GM23338 (cell line): Measurements from ENCODE around the gene KIFC3. TPM values are rescaled to one million over a fixed set of nuclear protein-coding genes. Genes with fewer than 3 reads are reported as not detected.

Source experiments
- ATAC-seq: fragments of 200-7000 bp; cut with Tn5 transposase; 3 replicates; pipeline ENCODE4 v1.9.1; 2020
- DNase-seq: peaks from one replicate; pipeline ENCODE4 v3.0.0-alpha.2; 2015; ENCODE audit warnings: low spot score
- H2AFZ ChIP-seq: fragments of 200-600 bp; sonication (generic); 2 replicates; pipeline ENCODE4 v1.8.0; 2016; ENCODE audit warnings: antibody characterized with exemption, mild to moderate bottlenecking, moderate library complexity
- H3F3A ChIP-seq: fragments of 200-600 bp; sonication (generic); replicated peaks from 2 replicates; pipeline ENCODE4 v1.8.0; 2017; ENCODE audit warnings: antibody characterized with exemption, mixed run types, low read depth
- H3K27ac ChIP-seq: fragments of 200-600 bp; sonication (generic); 2 replicates; pipeline ENCODE4 v1.6.1; 2016; ENCODE audit warnings: low read depth
- H3K27me3 ChIP-seq: fragments of 200-600 bp; sonication (generic); 2 replicates; pipeline ENCODE4 v1.8.0; 2016; ENCODE audit warnings: mild to moderate bottlenecking, mixed run types, moderate library complexity; ENCODE audit not compliant: insufficient read depth
- H3K36me3 ChIP-seq: fragments of 200-600 bp; sonication (generic); 2 replicates; pipeline ENCODE4 v1.8.0; 2016; ENCODE audit warnings: mild to moderate bottlenecking; ENCODE audit not compliant: insufficient read depth
- H3K4me1 ChIP-seq: fragments of 200-600 bp; sonication (generic); 2 replicates; pipeline ENCODE4 v1.8.0; 2016; ENCODE audit warnings: mild to moderate bottlenecking, moderate library complexity; ENCODE audit not compliant: insufficient read depth
- H3K4me2 ChIP-seq: fragments of 200-600 bp; sonication (generic); 2 replicates; pipeline ENCODE4 v1.7.1; 2017; ENCODE audit warnings: mixed run types
- H3K4me3 ChIP-seq: fragments of 200-600 bp; sonication (generic); 2 replicates; pipeline ENCODE4 v1.6.1; 2016; ENCODE audit warnings: mixed run types
- H3K79me2 ChIP-seq: fragments of 200-600 bp; sonication (generic); replicated peaks from 2 replicates; pipeline ENCODE4 v1.8.0; 2017; ENCODE audit warnings: mild to moderate bottlenecking; ENCODE audit not compliant: insufficient read depth
- H3K9me2 ChIP-seq: fragments of 200-600 bp; sonication (generic); 2 replicates; pipeline ENCODE4 v1.8.0; 2017; ENCODE audit not compliant: insufficient read depth
- H4K20me1 ChIP-seq: fragments of 200-600 bp; sonication (generic); replicated peaks from 2 replicates; pipeline ENCODE4 v1.8.0; 2017; ENCODE audit warnings: mild to moderate bottlenecking; ENCODE audit not compliant: insufficient read depth
- H3K27ac Mint-ChIP-seq: 2 replicates; pipeline ENCODE4 v1.8.0; 2020; ENCODE audit warnings: inconsistent platforms, mild to moderate bottlenecking, moderate library complexity, mixed read lengths
- H3K27me3 Mint-ChIP-seq: 3 replicates; pipeline ENCODE4 v1.8.0; 2022; ENCODE audit warnings: low read depth, mild to moderate bottlenecking, moderate library complexity, mixed read lengths, inconsistent platforms; ENCODE audit not compliant: insufficient read depth, poor library complexity
- H3K36me3 Mint-ChIP-seq: 3 replicates; pipeline ENCODE4 v1.8.0; 2021; ENCODE audit warnings: low read depth, mild to moderate bottlenecking, inconsistent platforms, moderate library complexity, mixed read lengths
- H3K4me1 Mint-ChIP-seq: 3 replicates; pipeline ENCODE4 v1.8.0; 2020; ENCODE audit warnings: mild to moderate bottlenecking, inconsistent platforms, mixed read lengths
- H3K4me3 Mint-ChIP-seq: 3 replicates; pipeline ENCODE4 v1.8.0; 2021; ENCODE audit warnings: moderate library complexity, mild to moderate bottlenecking, inconsistent platforms, mixed read lengths
- H3K9me3 Mint-ChIP-seq: 3 replicates; pipeline ENCODE4 v1.8.0; 2020; ENCODE audit warnings: moderate library complexity, mild to moderate bottlenecking, inconsistent platforms, mixed read lengths
- CREB1 ChIP-seq: fragments of 250-450 bp; sonication (Bioruptor Pico); IDR thresholded peaks from 2 replicates; pipeline ENCODE4 v1.5.0; 2020; ENCODE audit warnings: low read depth, mild to moderate bottlenecking, moderate library complexity
- CTCF ChIP-seq, 2 experiments: fragments of 200-600 bp in 1 of 2; sonication (generic) in 1 of 2; conservative IDR thresholded peaks; 2 replicates each; pipeline versions ENCODE4 v1.5.1 to v1.6.1; 2016 to 2017; ENCODE audit warnings: antibody characterized with exemption in 2 of 2, low read depth in 2 of 2, mild to moderate bottlenecking in 2 of 2, moderate library complexity in 1 of 2
- ETS1 ChIP-seq: IDR thresholded peaks from 2 replicates; pipeline ENCODE4 v1.6.1; 2016; ENCODE audit warnings: antibody characterized with exemption
- EZH2 ChIP-seq: fragments of 200-600 bp; sonication (generic); IDR thresholded peaks from one replicate; pipeline ENCODE4 v1.8.0; 2017; ENCODE audit warnings: antibody characterized with exemption, mild to moderate bottlenecking, low read depth; ENCODE audit not compliant: unreplicated experiment
- EZH2phosphoT487 ChIP-seq: fragments of 200-600 bp; sonication (generic); IDR thresholded peaks from one replicate; pipeline ENCODE4 v1.8.1; 2018; ENCODE audit warnings: antibody characterized with exemption; ENCODE audit not compliant: unreplicated experiment
- JUNB ChIP-seq: IDR thresholded peaks from one replicate; pipeline ENCODE4 v1.6.1; 2016; ENCODE audit warnings: antibody characterized with exemption; ENCODE audit not compliant: unreplicated experiment
- NANOG ChIP-seq: IDR thresholded peaks from 2 replicates; pipeline ENCODE4 v1.6.1; 2016; ENCODE audit warnings: antibody characterized with exemption, borderline replicate concordance
- POLR2AphosphoS5 ChIP-seq: IDR thresholded peaks from 2 replicates; pipeline ENCODE4 v1.6.1; 2016; ENCODE audit warnings: antibody characterized with exemption, low read depth
- ZNF114 ChIP-seq: fragments of 250-450 bp; sonication (Bioruptor Pico); IDR thresholded peaks from 2 replicates; pipeline ENCODE4 v1.5.0; 2020; ENCODE audit warnings: mild to moderate bottlenecking, moderate library complexity
- ZNF331 ChIP-seq: fragments of 250-450 bp; sonication (Bioruptor Pico); IDR thresholded peaks from 2 replicates; pipeline ENCODE4 v1.5.0; 2020; ENCODE audit warnings: low read depth, mild to moderate bottlenecking, moderate library complexity
- polyA plus RNA-seq: library from polyadenylated mRNA; unstranded; fragments of >200 nt; fragmentation: Nextera tagmentation; extraction: Ambion mirVana; gene quantifications from 2 replicates; pipeline ENCODE4 v1.2.1, GENCODE V29; 2016
- total RNA-seq: library from RNA; depleted of rRNA; stranded (reverse); fragments of >200 nt; shearing (Covaris generic); gene quantifications from 2 replicates; pipeline ENCODE4 v1.2.3, GENCODE V29; 2014

Gene KIFC3
- total and polyA plus RNA-seq, 2 experiments from 2014 or later, result 4.4 to 12.5 TPM

- Histone ChIP-seq H3K79me2 (no peaks in the 10 kb centered on the region), H3F3A (no peaks in the 10 kb centered on the region), H3K27ac (no peak overlapping the region), H3K4me2 (no peak overlapping the region), H3K9me2 (no peaks in the 10 kb centered on the region), H3K27me3 (no peaks in the 10 kb centered on the region), H3K4me3 (no peak overlapping the region), H2AFZ (no peak overlapping the region), H4K20me1 (no peaks in the 10 kb centered on the region), H3K4me1 (no peaks in the 10 kb centered on the region; the same call in 1 of the 2 replicates), H3K36me3 (no peaks in the 10 kb centered on the region)
- no peak overlapping the region; the same call in 1 of the 2 replicates for H3K27ac Mint-ChIP-seq
- peaks cover 6% of the 10 kb centered on the region for H3K36me3 Mint-ChIP-seq
- H3K27me3 Mint-ChIP-seq, result peaks cover 23% of the 10 kb centered on the region
- no peaks in the 10 kb centered on the region for H3K9me3 Mint-ChIP-seq
- peaks cover 34% of the 10 kb centered on the region for H3K4me1 Mint-ChIP-seq
- DNase-seq (no peak), ATAC-seq (no peak)
- no peak overlapping the region for H3K4me3 Mint-ChIP-seq
- TF ChIP-seq ETS1, result no peak
- TF ChIP-seq EZH2phosphoT487, result no peak
- TF ChIP-seq ZNF114, result no peak
- no peak for TF ChIP-seq ZNF331 (CRISPR knock-in tag)
- TF ChIP-seq EZH2, result no peak
These were observed 40.3 kb downstream of the KIFC3 start for GRCh38 chr16:57761957-57762356.

GRCh38 chr16:57761301-57761700 is 41.0 kb downstream of the KIFC3 start:
- no peaks in the 10 kb centered on the region for H3K9me3 Mint-ChIP-seq
- H3K4me2 ChIP-seq, result no peak overlapping the region
- H3K4me3 ChIP-seq, result no peak overlapping the region
- H3K36me3 ChIP-seq, result no peaks in the 10 kb centered on the region
- H3K27me3 ChIP-seq, result no peaks in the 10 kb centered on the region
- no peak for ATAC-seq
- TF ChIP-seq EZH2phosphoT487 (no peak), ETS1 (no peak), ZNF114 (no peak), CREB1 (CRISPR knock-in tag) (no peak), CTCF (conservative IDR thresholded peaks at IDR 0.05; ENCODE audit: low read depth in 2 of 2) (no peak), NANOG (no peak), ZNF331 (CRISPR knock-in tag) (no peak), POLR2AphosphoS5 (no peak), JUNB (no peak)
- H2AFZ ChIP-seq, result no peak overlapping the region
- DNase-seq, result no peak
- H3K4me3 Mint-ChIP-seq, result no peak overlapping the region
- H4K20me1 ChIP-seq, result no peaks in the 10 kb centered on the region
- H3K27ac Mint-ChIP-seq, result no peak overlapping the region
- H3F3A ChIP-seq, result no peaks in the 10 kb centered on the region
- H3K4me1 Mint-ChIP-seq, result peaks cover 34% of the 10 kb centered on the region
- no peaks in the 10 kb centered on the region; the same call in 1 of the 2 replicates for H3K4me1 ChIP-seq
- H3K9me2 ChIP-seq, result no peaks in the 10 kb centered on the region
- H3K27ac ChIP-seq, result no peak overlapping the region
- H3K27me3 Mint-ChIP-seq, result peaks cover 23% of the 10 kb centered on the region
- H3K79me2 ChIP-seq, result no peaks in the 10 kb centered on the region
- peaks cover 6% of the 10 kb centered on the region; the same call in 2 of the 3 replicates for H3K36me3 Mint-ChIP-seq
